Stomach smooth muscle (tissue), 2 donors: Measurements from ENCODE around the gene DDX11.
"Not testable (repeated sequence)": the region's sequence is repeated elsewhere in the genome, so short reads cannot be mapped to it uniquely, and the experiment has no call there.

ENCODE experiments used
- H3K27ac ChIP-seq: one replicate; pipeline ENCODE4 v1.7.0; 2013; ENCODE audit warnings: mild to moderate bottlenecking, low read length, inconsistent platforms
- H3K27me3 ChIP-seq, 2 donors: one replicate each; pipeline ENCODE4 v1.7.0; 2013; ENCODE audit warnings: low read length in 2 of 2; ENCODE audit not compliant: insufficient read depth in 2 of 2, control insufficient read depth in 1 of 2
- H3K36me3 ChIP-seq, 2 donors: one replicate each; pipeline ENCODE4 v1.7.0; 2013; ENCODE audit warnings: low read length in 2 of 2; ENCODE audit not compliant: control insufficient read depth in 2 of 2, insufficient read depth in 2 of 2
- H3K4me1 ChIP-seq: one replicate; pipeline ENCODE4 v1.7.0; 2013; ENCODE audit warnings: low read length; ENCODE audit not compliant: control insufficient read depth, insufficient read depth
- H3K4me3 ChIP-seq, 2 donors: one replicate each; pipeline ENCODE4 v1.7.0; 2013; ENCODE audit warnings: low read length in 2 of 2
- H3K9ac ChIP-seq, 2 donors: one replicate each; pipeline ENCODE4 v1.7.0; 2013; ENCODE audit warnings: low read length in 2 of 2, mild to moderate bottlenecking in 1 of 2
- H3K9me3 ChIP-seq, 2 donors: one replicate each; pipeline ENCODE4 v1.7.0; 2013; ENCODE audit warnings: low read length in 2 of 2; ENCODE audit not compliant: control insufficient read depth in 2 of 2
- donor health status: healthy.
- donor health status: Pancreatic carcinoma.

DDX11 gene

DNA sequence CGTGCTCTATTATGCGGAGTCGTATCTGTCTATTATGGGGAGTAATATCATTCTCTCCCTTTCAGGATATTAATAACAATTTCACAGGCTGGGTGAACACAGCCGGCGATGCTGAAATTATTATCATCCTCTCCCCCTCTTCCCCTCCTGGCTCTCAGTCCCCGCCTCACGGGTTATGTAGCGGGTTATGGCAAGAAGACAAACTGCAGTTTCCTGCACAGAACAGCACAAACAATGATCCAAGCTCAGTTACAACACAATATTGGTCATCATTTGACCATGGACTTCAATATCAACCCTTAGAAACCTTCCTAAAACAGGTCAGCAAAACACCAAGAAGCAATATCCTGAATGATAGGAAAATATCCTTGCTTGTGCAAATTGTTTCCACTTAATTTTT lies 50.5 kb downstream of the DDX11 start:
- not testable (repeated sequence) for H3K36me3 ChIP-seq, H3K4me3 ChIP-seq, H3K9me3 ChIP-seq, H3K4me1 ChIP-seq, H3K27ac ChIP-seq, H3K27me3 ChIP-seq, H3K9ac ChIP-seq

DNA sequence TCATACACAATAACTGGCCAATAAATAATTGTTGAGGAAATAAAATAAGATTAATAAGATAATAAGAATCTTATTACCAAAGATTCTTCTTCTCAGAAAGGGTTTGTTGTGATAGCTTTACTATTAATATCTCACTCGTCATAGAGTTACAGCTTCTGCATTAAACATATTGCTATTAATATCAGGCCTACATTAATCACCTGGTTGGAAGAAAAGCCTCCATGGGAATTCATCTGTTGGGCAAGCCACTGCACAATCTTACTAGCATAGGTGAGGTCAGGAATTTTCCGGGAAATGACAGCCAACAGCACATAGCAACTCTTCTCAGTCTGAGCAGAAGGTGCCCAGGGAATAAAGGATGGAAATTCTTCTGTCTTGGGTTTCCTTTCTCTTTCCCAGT lies 51.5 kb downstream of the DDX11 start:
- not testable (repeated sequence) for H3K9ac ChIP-seq, H3K4me3 ChIP-seq, H3K36me3 ChIP-seq, H3K9me3 ChIP-seq, H3K27ac ChIP-seq, H3K27me3 ChIP-seq, H3K4me1 ChIP-seq

DNA sequence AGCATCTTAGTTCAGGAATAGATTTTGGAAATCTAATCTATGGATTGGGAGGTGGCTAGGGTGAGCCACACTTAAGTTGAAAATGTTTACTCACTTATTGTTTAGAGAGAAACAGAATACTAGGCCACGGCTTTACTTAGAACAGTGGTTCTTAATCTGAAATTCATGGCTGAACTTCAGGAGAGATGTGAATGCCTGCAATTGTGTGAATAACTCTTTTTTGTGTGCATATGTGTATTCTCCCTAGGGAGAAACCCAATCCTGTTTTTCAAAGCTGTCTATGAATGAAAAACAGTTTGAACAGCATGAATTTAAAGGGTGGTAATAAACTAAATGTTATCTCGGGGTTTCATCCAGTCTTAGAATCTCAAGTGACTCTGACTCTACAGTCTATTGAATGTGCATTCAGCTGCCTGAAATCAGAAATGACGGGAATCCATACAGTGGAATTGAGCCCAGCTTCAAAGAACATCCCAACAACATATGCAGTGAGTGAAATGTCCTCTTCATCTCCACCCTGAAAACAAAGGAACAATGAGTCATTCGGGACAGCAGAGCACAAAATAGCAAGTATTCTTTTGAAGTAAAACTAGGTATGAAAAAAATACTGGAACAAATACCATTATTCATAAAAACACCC lies 53.7 kb downstream of the DDX11 start:
- not testable (repeated sequence) for H3K9me3 ChIP-seq, H3K36me3 ChIP-seq, H3K9ac ChIP-seq, H3K27ac ChIP-seq, H3K27me3 ChIP-seq, H3K4me3 ChIP-seq, H3K4me1 ChIP-seq

DNA sequence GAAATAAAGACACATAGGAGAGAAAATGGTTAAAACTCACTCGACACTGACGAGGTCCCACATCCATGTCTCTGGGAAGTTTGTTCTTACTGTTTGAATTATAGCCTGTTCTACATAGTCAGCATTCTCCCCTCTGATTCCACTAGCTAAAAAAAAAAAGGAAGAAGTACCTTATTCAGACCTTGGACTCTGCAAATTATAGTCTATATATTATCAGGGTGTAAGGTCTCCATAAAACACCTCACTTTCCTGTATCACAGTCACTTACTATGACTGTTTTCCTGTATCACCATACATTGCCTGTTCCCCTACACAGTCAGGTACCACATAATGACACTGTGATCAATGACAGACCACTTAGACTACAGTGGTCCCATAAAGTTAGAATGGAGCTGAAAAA lies 62.9 kb downstream of the DDX11 start:
- H3K9ac ChIP-seq, H3K27ac ChIP-seq, H3K4me3 ChIP-seq, H3K9me3 ChIP-seq, H3K36me3 ChIP-seq, H3K27me3 ChIP-seq, H3K4me1 ChIP-seq: not testable (repeated sequence)

DNA sequence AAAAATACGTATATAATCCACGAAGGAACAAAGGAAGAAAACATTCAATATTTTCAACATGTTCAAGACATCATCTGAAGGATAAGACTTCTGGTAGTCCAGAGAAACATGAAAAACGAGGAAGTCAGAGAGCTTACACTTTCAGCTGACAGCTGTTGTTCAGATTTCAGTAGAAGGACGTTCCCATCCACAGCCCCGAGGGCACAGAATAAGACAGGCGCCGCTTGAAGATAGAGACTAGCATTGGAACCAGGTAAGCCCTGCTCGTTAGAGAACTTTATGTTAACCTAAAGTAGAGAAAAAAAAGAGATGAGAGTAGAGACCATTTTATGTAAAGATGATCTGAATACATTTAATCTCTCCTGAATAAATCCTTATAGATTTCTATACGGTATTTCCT lies 71.1 kb downstream of the DDX11 start:
- not testable (repeated sequence) for H3K9ac ChIP-seq, H3K27ac ChIP-seq, H3K9me3 ChIP-seq, H3K4me1 ChIP-seq, H3K36me3 ChIP-seq, H3K4me3 ChIP-seq, H3K27me3 ChIP-seq

DNA sequence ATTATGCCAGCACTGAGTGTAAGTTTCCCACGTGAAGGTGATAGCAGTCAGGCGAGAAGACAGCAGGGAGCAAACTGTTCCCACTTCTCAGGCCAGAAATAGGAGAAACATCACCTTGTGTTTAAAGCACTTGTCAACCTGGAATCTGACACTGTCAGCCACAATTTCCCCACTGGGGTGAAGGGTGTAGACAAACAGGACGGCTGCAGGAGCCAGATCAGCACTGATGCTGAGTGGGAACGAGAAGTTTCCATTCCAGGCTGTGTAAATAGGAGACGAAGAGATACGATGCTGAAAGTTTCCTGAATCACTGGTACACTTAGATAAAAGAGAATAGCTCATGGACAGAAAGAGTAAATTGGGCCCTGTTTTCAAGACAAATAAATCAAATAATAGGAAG lies 71.6 kb downstream of the DDX11 start:
- not testable (repeated sequence) for H3K4me3 ChIP-seq, H3K9me3 ChIP-seq, H3K27me3 ChIP-seq, H3K4me1 ChIP-seq, H3K27ac ChIP-seq, H3K9ac ChIP-seq, H3K36me3 ChIP-seq

DNA sequence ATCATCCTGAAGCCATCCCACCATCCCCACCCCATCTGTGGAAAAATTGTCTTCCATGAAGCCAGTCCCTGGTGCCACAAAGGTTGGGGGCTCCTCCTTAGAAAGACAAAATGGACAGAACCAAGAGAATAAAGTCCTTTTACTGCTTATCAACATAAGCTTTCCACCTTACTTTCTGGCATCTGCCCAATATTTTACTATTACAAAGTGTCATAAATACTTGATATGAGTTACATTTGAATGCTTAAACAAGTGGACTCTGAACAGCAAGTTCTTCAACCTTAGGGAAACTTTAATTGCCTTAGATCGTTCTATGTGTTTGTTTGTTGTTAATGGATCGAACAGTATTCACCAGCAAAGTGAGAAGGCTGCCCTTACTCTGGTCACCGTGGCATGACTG lies 73.8 kb downstream of the DDX11 start:
- not testable (repeated sequence) for H3K9me3 ChIP-seq, H3K9ac ChIP-seq, H3K4me1 ChIP-seq, H3K27ac ChIP-seq, H3K4me3 ChIP-seq, H3K36me3 ChIP-seq, H3K27me3 ChIP-seq

DNA sequence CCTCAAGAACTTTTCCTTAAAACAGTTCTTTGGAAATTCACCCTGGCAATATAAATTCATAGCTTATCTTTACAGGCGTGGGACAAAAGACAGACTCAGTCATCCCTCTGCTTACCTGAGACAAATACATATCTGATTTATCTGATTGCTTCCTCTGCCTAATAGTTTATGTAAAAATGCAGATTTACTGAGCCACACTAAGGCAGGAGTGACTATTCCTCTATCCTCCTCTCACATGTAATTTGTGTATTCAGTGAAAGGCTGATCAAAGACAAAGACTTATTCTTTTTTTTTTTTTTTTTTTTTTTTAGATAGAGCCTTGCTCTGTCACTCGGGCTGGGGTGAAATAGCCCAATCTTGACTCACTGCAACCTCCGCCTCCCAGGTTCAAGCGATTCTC lies 77.1 kb downstream of the DDX11 start:
- not testable (repeated sequence) for H3K9ac ChIP-seq, H3K27me3 ChIP-seq, H3K27ac ChIP-seq, H3K4me3 ChIP-seq, H3K9me3 ChIP-seq, H3K36me3 ChIP-seq, H3K4me1 ChIP-seq
